Right atrium auricular region (tissue), 2 donors: ENCODE data around the gene SEMA5A. TPM values are rescaled to one million over a fixed set of nuclear protein-coding genes. Genes with fewer than 3 reads are reported as not detected.

Source experiments
- DNase-seq: peaks from one replicate; pipeline ENCODE4 v3.0.0-alpha.2; 2019; ENCODE audit warnings: low spot score
- H3K27ac ChIP-seq, 2 donors: fragments of 200-600 bp; sonication (generic); 1 replicate in 1 of 2; 2 replicates in 1 of 2; pipeline ENCODE4 v1.5.1; 2016 to 2019
- H3K27me3 ChIP-seq, 2 donors: fragments of 200-600 bp; sonication (generic); one replicate each; pipeline versions ENCODE4 v1.5.1 to v1.6.0; 2017 to 2019
- H3K36me3 ChIP-seq: fragments of 200-600 bp; sonication (generic); one replicate; pipeline ENCODE4 v1.5.1; 2016
- H3K4me1 ChIP-seq, 2 donors: fragments of 200-600 bp; sonication (generic); one replicate each; pipeline versions ENCODE4 v1.5.1 to v1.6.0; 2017 to 2019
- H3K4me3 ChIP-seq, 2 donors: fragments of 200-600 bp; sonication (generic); 1 replicate in 1 of 2; 2 replicates in 1 of 2; pipeline ENCODE4 v1.5.1; 2017 to 2019; ENCODE audit warnings: mild to moderate bottlenecking in 1 of 2, moderate library complexity in 1 of 2
- H3K9me3 ChIP-seq, 2 donors: fragments of 200-600 bp; sonication (generic); one replicate each; pipeline ENCODE4 v1.5.1; 2019
- total RNA-seq, 2 donors: library from RNA; depleted of rRNA; stranded (reverse); fragments of >200 nt; gene quantifications; one replicate each; pipeline ENCODE4 v1.1.0, GENCODE V29; 2016
- TF ChIP-seq, protein P1 (sequence below), 2 donors: fragments of 200-600 bp; sonication (generic); IDR thresholded peaks; one replicate each; pipeline ENCODE4 v1.5.1; 2019; ENCODE audit warnings: antibody characterized with exemption in 2 of 2

The SEMA5A gene
- total RNA-seq, 2 donors from 2014 or later: 14.1 to 26.2 TPM

DNA sequence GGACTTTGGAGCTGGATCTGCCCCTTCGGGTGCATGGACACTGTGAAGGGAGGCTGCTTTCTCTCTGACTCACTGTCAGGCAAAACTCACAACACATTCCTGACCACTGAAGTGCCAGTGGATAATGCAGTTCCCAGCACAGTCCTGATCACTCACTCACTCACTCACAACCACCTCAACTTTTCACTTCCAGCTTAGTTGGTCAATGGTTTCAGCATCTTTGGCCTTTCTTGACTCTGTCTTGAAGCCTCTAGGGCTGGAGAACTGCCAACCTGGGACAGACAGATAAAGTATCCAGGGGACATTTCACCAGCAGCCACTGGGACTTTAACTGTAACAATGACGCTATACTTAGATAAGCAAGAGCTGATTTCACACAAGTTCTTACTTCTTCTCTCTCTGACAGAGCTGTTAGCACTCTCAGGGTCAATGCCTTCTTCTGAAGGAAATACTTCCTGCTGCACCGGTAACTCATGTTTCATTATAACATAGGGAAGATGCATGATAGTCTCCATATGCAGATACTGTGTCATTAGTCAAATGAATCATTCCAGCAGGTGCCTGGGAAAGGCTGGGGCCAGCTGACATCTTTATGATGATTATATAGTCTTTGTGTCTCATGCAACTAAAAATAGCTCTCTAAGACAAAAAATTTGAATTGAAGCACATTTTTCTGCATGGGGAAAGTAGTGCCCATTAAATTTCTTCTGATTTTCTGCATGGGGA is 499.0 kb downstream of the SEMA5A start:
- TF ChIP-seq, protein P1, sequence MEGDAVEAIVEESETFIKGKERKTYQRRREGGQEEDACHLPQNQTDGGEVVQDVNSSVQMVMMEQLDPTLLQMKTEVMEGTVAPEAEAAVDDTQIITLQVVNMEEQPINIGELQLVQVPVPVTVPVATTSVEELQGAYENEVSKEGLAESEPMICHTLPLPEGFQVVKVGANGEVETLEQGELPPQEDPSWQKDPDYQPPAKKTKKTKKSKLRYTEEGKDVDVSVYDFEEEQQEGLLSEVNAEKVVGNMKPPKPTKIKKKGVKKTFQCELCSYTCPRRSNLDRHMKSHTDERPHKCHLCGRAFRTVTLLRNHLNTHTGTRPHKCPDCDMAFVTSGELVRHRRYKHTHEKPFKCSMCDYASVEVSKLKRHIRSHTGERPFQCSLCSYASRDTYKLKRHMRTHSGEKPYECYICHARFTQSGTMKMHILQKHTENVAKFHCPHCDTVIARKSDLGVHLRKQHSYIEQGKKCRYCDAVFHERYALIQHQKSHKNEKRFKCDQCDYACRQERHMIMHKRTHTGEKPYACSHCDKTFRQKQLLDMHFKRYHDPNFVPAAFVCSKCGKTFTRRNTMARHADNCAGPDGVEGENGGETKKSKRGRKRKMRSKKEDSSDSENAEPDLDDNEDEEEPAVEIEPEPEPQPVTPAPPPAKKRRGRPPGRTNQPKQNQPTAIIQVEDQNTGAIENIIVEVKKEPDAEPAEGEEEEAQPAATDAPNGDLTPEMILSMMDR (IDR thresholded peaks at IDR 0.05): no peak
- H3K27ac ChIP-seq: no peak overlapping the region

DNA sequence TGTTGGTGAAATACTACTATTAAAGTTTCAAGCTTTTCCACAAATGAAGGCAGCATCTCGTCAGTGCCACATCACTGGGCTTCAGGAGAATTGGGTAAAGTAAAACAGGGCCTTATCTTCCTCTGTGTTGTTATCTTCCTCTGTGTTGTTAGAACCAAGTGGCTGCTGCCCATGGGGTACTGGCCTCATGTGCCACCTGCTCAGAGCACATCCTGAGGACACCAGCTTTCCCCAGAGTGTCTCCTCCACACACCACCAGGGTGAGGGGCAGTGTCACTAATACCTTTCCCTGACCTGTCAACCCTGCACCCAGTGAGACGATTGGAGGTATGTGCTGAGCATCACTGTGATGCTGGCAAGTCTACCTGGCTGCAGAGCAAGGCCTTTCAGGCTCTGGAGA is 499.9 kb downstream of the SEMA5A start:
- H3K4me3 ChIP-seq: no peak overlapping the region
- DNase-seq: no peak
- H3K9me3 ChIP-seq: no peaks in the 10 kb centered on the region
- peaks cover 14% of the 10 kb centered on the region for H3K36me3 ChIP-seq
- H3K4me1 ChIP-seq: peaks cover 0 to 12% of the 10 kb centered on the region in 2 donors
- no peaks in the 10 kb centered on the region for H3K27me3 ChIP-seq
- H3K27ac ChIP-seq: no peak overlapping the region
- TF ChIP-seq, protein P1 (IDR thresholded peaks at IDR 0.05): no peak

More for the DNA sequence above, 499.0 kb downstream of the SEMA5A start:
- Histone ChIP-seq H3K9me3 (no peaks in the 10 kb centered on the region), H3K4me3 (no peak overlapping the region), H3K4me1 (peaks cover 0 to 12% of the 10 kb centered on the region in 2 donors), H3K36me3 (peaks cover 9% of the 10 kb centered on the region), H3K27me3 (no peaks in the 10 kb centered on the region)
- DNase-seq: no peak

DNA sequence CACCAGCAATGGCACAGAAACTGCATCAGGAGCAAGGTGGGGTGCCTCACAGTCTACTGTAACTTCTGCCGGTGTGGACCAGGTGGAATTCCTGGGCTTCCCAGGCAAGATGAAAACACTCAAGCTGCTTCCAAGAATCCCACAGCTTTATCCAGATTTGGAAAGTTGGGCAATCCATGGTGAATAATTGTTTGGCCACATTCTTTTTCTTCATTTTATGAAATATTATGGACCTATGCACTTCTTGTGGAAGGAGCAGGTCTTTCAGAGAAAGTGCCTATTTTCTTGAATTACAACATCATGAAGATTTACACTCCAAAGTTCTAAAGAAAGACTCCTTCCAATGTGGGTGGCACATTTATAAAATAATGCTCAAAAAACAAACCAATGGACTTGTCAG is 503.6 kb downstream of the SEMA5A start:
- Histone ChIP-seq H3K4me1 (peaks cover 0 to 5% of the 10 kb centered on the region in 2 donors), H3K27me3 (no peaks in the 10 kb centered on the region), H3K4me3 (no peak overlapping the region), H3K27ac (no peak overlapping the region), H3K36me3 (peaks cover 14% of the 10 kb centered on the region), H3K9me3 (no peaks in the 10 kb centered on the region)
- TF ChIP-seq, protein P1 (IDR thresholded peaks at IDR 0.05): no peak
- DNase-seq: no peak

DNA sequence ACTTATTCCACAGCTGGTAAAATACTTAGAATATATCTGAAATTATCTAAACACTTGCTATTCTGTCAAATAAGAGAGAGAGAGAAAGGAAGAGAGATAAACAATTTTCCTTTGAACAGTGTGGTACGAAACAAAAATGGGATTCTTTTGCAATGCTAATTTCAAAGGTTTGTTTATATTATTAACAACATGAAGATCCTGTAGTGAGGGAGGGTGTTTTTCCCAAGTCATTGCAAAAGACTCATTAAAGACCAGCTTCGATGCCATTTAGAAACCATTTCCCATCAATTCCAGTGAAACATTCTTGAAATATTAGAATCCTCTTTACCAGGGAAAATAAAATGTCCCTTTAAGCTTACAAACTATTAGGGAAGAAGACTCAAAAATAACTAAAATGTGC is 505.4 kb downstream of the SEMA5A start:
- DNase-seq: no peak
- Histone ChIP-seq H3K36me3 (peaks cover 14% of the 10 kb centered on the region), H3K27ac (no peak overlapping the region), H3K27me3 (no peaks in the 10 kb centered on the region), H3K9me3 (no peaks in the 10 kb centered on the region), H3K4me1 (no peaks in the 10 kb centered on the region), H3K4me3 (no peak overlapping the region)
- TF ChIP-seq, protein P1 (IDR thresholded peaks at IDR 0.05): no peak

DNA sequence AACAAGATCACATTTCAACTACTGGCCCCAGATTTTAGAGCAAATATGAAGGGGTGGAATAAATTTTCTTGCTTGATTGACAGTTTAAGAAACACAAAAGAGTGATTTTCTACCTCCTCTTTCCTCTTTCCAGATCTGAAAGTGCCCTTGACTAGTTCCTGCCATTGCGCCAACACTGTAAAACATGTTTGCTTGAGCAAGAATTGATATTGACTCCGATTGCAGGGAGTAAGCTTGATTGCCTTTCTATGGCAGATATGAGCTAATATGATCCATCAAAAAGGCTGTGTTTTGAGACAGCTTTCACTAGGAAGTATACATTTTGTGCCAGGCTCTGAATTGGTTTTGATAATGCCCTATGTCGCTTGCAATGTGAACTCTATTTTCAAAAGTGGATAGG is 508.8 kb downstream of the SEMA5A start:
- TF ChIP-seq, protein P1 (IDR thresholded peaks at IDR 0.05): no peak
- Histone ChIP-seq H3K4me3 (no peak overlapping the region), H3K27me3 (no peaks in the 10 kb centered on the region), H3K36me3 (peaks cover 6% of the 10 kb centered on the region), H3K27ac (no peak overlapping the region), H3K9me3 (no peaks in the 10 kb centered on the region), H3K4me1 (no peaks in the 10 kb centered on the region)
- DNase-seq: no peak

DNA sequence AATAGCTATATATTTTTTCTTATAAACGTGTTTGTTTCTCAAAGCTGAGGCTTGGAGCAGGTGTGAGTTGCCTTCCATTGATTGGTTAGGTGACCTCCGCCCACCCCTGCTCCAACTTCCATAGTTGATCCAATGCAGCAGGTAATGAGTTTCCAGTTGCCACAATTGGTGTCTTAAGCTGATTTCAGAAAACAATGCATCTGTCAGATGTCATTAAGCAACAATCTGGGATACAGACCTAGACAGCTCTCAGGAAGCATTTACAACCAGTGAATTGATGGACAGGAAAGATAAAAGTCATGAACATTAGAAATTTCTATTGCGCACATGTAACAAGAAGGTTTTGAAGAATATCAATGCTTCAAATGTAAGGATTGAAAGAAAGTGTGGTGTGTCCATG is 510.5 kb downstream of the SEMA5A start:
- DNase-seq: no peak
- Histone ChIP-seq H3K4me1 (no peaks in the 10 kb centered on the region), H3K4me3 (no peak overlapping the region), H3K27me3 (no peaks in the 10 kb centered on the region), H3K36me3 (no peaks in the 10 kb centered on the region), H3K27ac (no peak overlapping the region), H3K9me3 (no peaks in the 10 kb centered on the region)
- TF ChIP-seq, protein P1 (IDR thresholded peaks at IDR 0.05): no peak
